IMR-90 (cell line): ENCODE data around the gene MYLK4. TPM values are rescaled to one million over a fixed set of nuclear protein-coding genes. Genes with fewer than 3 reads are reported as not detected.

Experiments
- ATAC-seq: fragments of 200-7000 bp; cut with Tn5 transposase; 2 replicates; pipeline ENCODE4 v1.9.1; 2020; ENCODE audit warnings: low read depth, mild to moderate bottlenecking, moderate library complexity
- BruUV-seq: library from RNA; stranded (reverse); fragments of 400-500 nt; replicated peaks from 2 replicates; lab custom pipeline; 2021; lab: Mats Ljungman, UMichigan
- CTCF ChIA-PET: fragments of 300-600 bp; formaldehyde crosslinking; extraction: SDS; loops from one replicate; lab custom pipeline; 2021; ENCODE audit warnings: antibody characterized with exemption; lab: Yijun Ruan, JAX
- POLR2A ChIA-PET: fragments of 300-600 bp; sonication (Branson Sonifier 250); formaldehyde crosslinking; loops from one replicate; lab custom pipeline; 2022; ENCODE audit warnings: antibody characterized with exemption; ENCODE audit not compliant: unreplicated experiment; lab: Charles Lee
- DNase-seq: peaks from one replicate; pipeline ENCODE4 v3.0.0; 2013
- H2AFZ ChIP-seq: replicated peaks from 2 replicates; pipeline ENCODE3; 2013; ENCODE audit warnings: low read length, mild to moderate bottlenecking; ENCODE audit not compliant: poor library complexity
- H2AK5ac ChIP-seq: 2 replicates; pipeline ENCODE4 v1.6.1; 2013; ENCODE audit warnings: low read depth, low read length, inconsistent platforms
- H2AK9ac ChIP-seq: replicated peaks from 2 replicates; pipeline ENCODE3; 2013; ENCODE audit warnings: mild to moderate bottlenecking, low read depth, low read length, moderate library complexity; ENCODE audit not compliant: poor library complexity
- H2BK120ac ChIP-seq: 2 replicates; pipeline ENCODE4 v1.6.1; 2013; ENCODE audit warnings: low read depth, low read length, inconsistent platforms
- H2BK15ac ChIP-seq: 3 replicates; pipeline ENCODE4 v1.6.1; 2013; ENCODE audit warnings: low read depth, low read length, inconsistent platforms
- H2BK20ac ChIP-seq: 2 replicates; pipeline ENCODE4 v1.6.1; 2013; ENCODE audit warnings: low read depth, mild to moderate bottlenecking, inconsistent platforms, low read length, moderate library complexity
- H2BK5ac ChIP-seq: 2 replicates; pipeline ENCODE4 v1.6.1; 2013; ENCODE audit warnings: mild to moderate bottlenecking, low read depth, low read length, inconsistent platforms; ENCODE audit not compliant: poor library complexity, severe bottlenecking
- H3K14ac ChIP-seq: replicated peaks from 2 replicates; pipeline ENCODE4 v1.6.1; 2013; ENCODE audit warnings: low read depth, low read length, inconsistent platforms
- H3K18ac ChIP-seq: 2 replicates; pipeline ENCODE4 v1.6.1; 2013; ENCODE audit warnings: low read depth, low read length, control low read depth
- H3K23ac ChIP-seq: 2 replicates; pipeline ENCODE4 v1.6.1; 2013; ENCODE audit warnings: low read depth, low read length, inconsistent platforms
- H3K27ac ChIP-seq: 2 replicates; pipeline ENCODE4 v1.5.1; 2013; ENCODE audit warnings: mild to moderate bottlenecking, control low read depth, low read length; ENCODE audit not compliant: insufficient read depth
- H3K27me3 ChIP-seq: 2 replicates; pipeline ENCODE4 v1.6.1; 2013; ENCODE audit warnings: low read length; ENCODE audit not compliant: control insufficient read depth, insufficient read depth
- H3K36me3 ChIP-seq: 2 replicates; pipeline ENCODE4 v1.6.1; 2013; ENCODE audit warnings: low read length, mixed read lengths; ENCODE audit not compliant: control insufficient read depth, insufficient read depth
- H3K4ac ChIP-seq: 2 replicates; pipeline ENCODE4 v1.6.1; 2013; ENCODE audit warnings: low read depth, low read length, inconsistent platforms
- H3K4me1 ChIP-seq: 2 replicates; pipeline ENCODE4 v1.6.1; 2013; ENCODE audit warnings: low read length, mixed read lengths; ENCODE audit not compliant: control insufficient read depth, insufficient read depth
- H3K4me2 ChIP-seq: 2 replicates; pipeline ENCODE4 v1.6.1; 2013; ENCODE audit warnings: low read depth, mild to moderate bottlenecking, control low read depth, low read length, moderate library complexity
- H3K4me3 ChIP-seq: 2 replicates; pipeline ENCODE4 v1.5.1; 2013; ENCODE audit warnings: low read depth, mild to moderate bottlenecking, control low read depth, low read length, moderate library complexity; ENCODE audit not compliant: insufficient read depth
- H3K56ac ChIP-seq: 2 replicates; pipeline ENCODE4 v1.6.1; 2013; ENCODE audit warnings: low read length, inconsistent platforms; ENCODE audit not compliant: insufficient read depth; ENCODE audit errors: extremely low read depth
- H3K79me1 ChIP-seq, 2 experiments: 2 replicates each; pipeline ENCODE4 v1.6.1; 2013; ENCODE audit warnings: low read length in 2 of 2, inconsistent platforms in 1 of 2, low read depth in 1 of 2
- H3K9ac ChIP-seq: 2 replicates; pipeline ENCODE4 v1.6.1; 2013; ENCODE audit warnings: low read depth, low read length, control low read depth
- H3K9me1 ChIP-seq: 2 replicates; pipeline ENCODE4 v1.6.1; 2013; ENCODE audit warnings: low read length, inconsistent platforms; ENCODE audit not compliant: insufficient read depth
- H3K9me3 ChIP-seq: 2 replicates; pipeline ENCODE4 v1.6.1; 2013; ENCODE audit warnings: low read length; ENCODE audit not compliant: control insufficient read depth, insufficient read depth
- H4K20me1 ChIP-seq: 2 replicates; pipeline ENCODE4 v1.6.1; 2013; ENCODE audit warnings: low read length, inconsistent platforms; ENCODE audit not compliant: insufficient read depth
- H4K5ac ChIP-seq: 2 replicates; pipeline ENCODE4 v1.6.1; 2013; ENCODE audit warnings: mild to moderate bottlenecking, low read depth, low read length, control low read depth
- H4K8ac ChIP-seq, 2 experiments: 2 replicates each; pipeline ENCODE4 v1.6.1; 2013; ENCODE audit warnings: low read depth in 2 of 2, low read length in 2 of 2, control low read depth in 1 of 2, inconsistent platforms in 1 of 2
- H4K91ac ChIP-seq: 2 replicates; pipeline ENCODE4 v1.6.1; 2013; ENCODE audit warnings: low read depth, low read length, inconsistent platforms; ENCODE audit not compliant: insufficient read depth
- NFE2L2 ChIP-seq: fragments of 150-350 bp; IDR thresholded peaks from 2 replicates; pipeline ENCODE4 v1.6.1; 2016; ENCODE audit warnings: low read depth, mild to moderate bottlenecking, low read length
- WGBS, 2 experiments: methylation state at CpG; one replicate each; pipeline versions ENCODE4 v1.1.5 to v1.1.7; 2013; ENCODE audit warnings: missing lambda C conversion rate in 2 of 2; ENCODE audit not compliant: insufficient read length in 1 of 2; ENCODE audit errors: extremely low coverage in 2 of 2; 5-methylcytosine and 5-hydroxymethylcytosine counted together
- dilution Hi-C: fragments of 300-500 bp; cut with HindIII; formaldehyde crosslinking; loops from one replicate; pipeline ENCODE4 v1.14.3; 2018; ENCODE audit warnings: low sequenced_read_pairs; ENCODE audit not compliant: unreplicated experiment
- in situ Hi-C: fragments of 300-500 bp; cut with MboI; formaldehyde crosslinking; loops from 3 replicates; pipeline ENCODE4 v1.14.3; 2019; ENCODE audit warnings: low sequenced_read_pairs, inconsistent platforms, mixed read lengths
- intact Hi-C: fragments of 100-400 bp; cut with micrococcal nuclease; formaldehyde crosslinking; loops from 2 replicates; pipeline ENCODE4 v1.10.0; 2022
- polyA plus RNA-seq, 3 experiments: library from polyadenylated mRNA; depleted of rRNA; stranded (reverse); fragments of >200 nt; gene quantifications; 2 replicates each; pipeline ENCODE4 v1.2.3, GENCODE V29; 2012; ENCODE audit warnings: low replicate concordance in 1 of 3
- total RNA-seq: library from RNA; depleted of rRNA; stranded (reverse); fragments of >200 nt; gene quantifications from 2 replicates; pipeline ENCODE4 v1.2.3, GENCODE V29; 2012

Gene MYLK4
- total and polyA plus RNA-seq, 2 of the 4 experiments (the other 2 are of a cell fraction): under 0.01 to 0.07 TPM

GRCh38 chr6:2677080-2677593, 73.6 kb downstream of the MYLK4 start:
- Histone ChIP-seq H3K14ac (no peak overlapping the region), H3K36me3 (no peaks in the 10 kb centered on the region), H4K5ac (no peak overlapping the region), H2AK9ac (no peak overlapping the region), H2BK20ac (no peak overlapping the region), H3K56ac (no peak overlapping the region), H2BK5ac (no peak overlapping the region), H3K79me1 (no peaks in the 10 kb centered on the region), H3K9me1 (no peaks in the 10 kb centered on the region), H2AK5ac (no peak overlapping the region), H3K9me3 (no peaks in the 10 kb centered on the region), H3K4me2 (no peak overlapping the region), H3K9ac (no peak overlapping the region), H4K20me1 (no peaks in the 10 kb centered on the region), H3K4me3 (no peak overlapping the region), H3K27ac (no peak overlapping the region), H3K4me1 (no peaks in the 10 kb centered on the region), H3K23ac (no peak overlapping the region), H2AFZ (no peak overlapping the region), H3K18ac (no peak overlapping the region), H3K4ac (no peak overlapping the region), H2BK15ac (no peak overlapping the region), H2BK120ac (no peak overlapping the region), H3K27me3 (no peaks in the 10 kb centered on the region), H4K91ac (no peak overlapping the region), H4K8ac (no peak overlapping the region)
- intact Hi-C loops: no loop called here
- TF ChIP-seq NFE2L2: no peak
- CTCF ChIA-PET: no interaction called here
- POLR2A ChIA-PET: no interaction called here
- dilution Hi-C loops: no loop called here
- DNase-seq (no peak), ATAC-seq (no peak)
- no CpG with 5 or more reads among the region's 4 CpGs for WGBS, 2 experiments
- in situ Hi-C loops: no loop called here
- no TSS peak for BruUV-seq
